Measurements from ENCODE around the gene KCNB1. TPM values are rescaled to one million over a fixed set of nuclear protein-coding genes. Genes with fewer than 3 reads are reported as not detected.

The KCNB1 gene
- polyA plus RNA-seq, 1 donor = 2.4 TPM

DNA sequence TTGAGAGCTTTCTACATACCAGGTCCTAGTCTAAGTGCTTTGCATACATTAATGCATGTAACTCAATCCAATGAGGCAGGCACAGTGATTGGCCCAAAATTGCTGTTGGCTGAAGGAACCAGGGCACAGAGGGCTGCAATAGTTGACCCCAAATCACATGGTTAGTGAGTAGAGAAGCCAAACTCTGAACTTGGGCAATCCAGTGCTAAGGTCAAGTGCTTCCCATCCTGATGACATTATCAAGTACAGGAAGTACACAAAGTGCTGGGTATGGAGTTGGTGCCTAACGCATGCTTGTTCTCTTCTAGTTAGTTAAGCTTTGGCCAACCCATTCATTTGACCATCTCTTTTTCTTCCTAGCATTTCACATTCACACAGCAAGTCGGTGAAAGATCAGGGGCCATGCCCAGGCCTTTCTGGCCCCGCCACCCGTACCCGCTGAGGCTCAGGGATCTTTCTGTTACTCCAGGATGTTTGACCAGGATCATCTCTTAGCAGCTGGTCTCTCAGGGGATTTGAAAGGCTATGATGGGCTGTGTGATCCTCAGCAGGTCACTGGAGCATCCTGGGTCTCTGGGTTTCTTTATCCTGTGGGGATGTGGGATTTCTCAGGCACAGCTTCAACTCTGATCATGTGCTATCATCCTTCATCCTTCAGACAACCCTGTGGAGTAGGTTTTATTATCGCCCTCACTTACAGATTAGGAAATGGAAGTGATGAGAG is 7.0 kb downstream of the KCNB1 start:
- no CpG with 5 or more reads among the region's 6 CpGs for WGBS (ENCODE audit: insufficient coverage, low lambda C conversion rate)
- peaks cover 17% of the 10 kb centered on the region for H3K27me3 ChIP-seq (ENCODE audit: control insufficient read depth, insufficient read depth, low read length)
- no peak for DNase-seq
- H3K9me3 ChIP-seq (ENCODE audit: control insufficient read depth, low read depth, low read length) = no peaks in the 10 kb centered on the region
- H3K27ac ChIP-seq (ENCODE audit: low read length) = no peak overlapping the region
- no peaks in the 10 kb centered on the region for H3K4me1 ChIP-seq (ENCODE audit: control insufficient read depth, insufficient read depth, low read length)
- H3K4me3 ChIP-seq (ENCODE audit: low read length) = no peak overlapping the region
- H3K36me3 ChIP-seq (ENCODE audit: control insufficient read depth, insufficient read depth, low read length) = no peaks in the 10 kb centered on the region

- Histone ChIP-seq H3K27me3 (ENCODE audit: control insufficient read depth, insufficient read depth, low read length) (peaks cover 19% of the 10 kb centered on the region), H3K4me1 (ENCODE audit: control insufficient read depth, insufficient read depth, low read length) (no peaks in the 10 kb centered on the region), H3K4me3 (ENCODE audit: low read length) (no peak overlapping the region), H3K36me3 (ENCODE audit: control insufficient read depth, insufficient read depth, low read length) (no peaks in the 10 kb centered on the region), H3K9me3 (ENCODE audit: control insufficient read depth, low read depth, low read length) (no peaks in the 10 kb centered on the region), H3K27ac (ENCODE audit: low read length) (no peak overlapping the region)
- DNase-seq = no peak
- no CpG with 5 or more reads among the region's 5 CpGs for WGBS (ENCODE audit: insufficient coverage, low lambda C conversion rate)
These were observed 11.1 kb downstream of the KCNB1 start for GRCh38 chr20:49471397-49471796.

- H3K9me3 ChIP-seq (ENCODE audit: control insufficient read depth, low read depth, low read length) = no peaks in the 10 kb centered on the region
- WGBS (ENCODE audit: insufficient coverage, low lambda C conversion rate) = 83% methylated on average over 1 of the region's 6 CpGs
- no peak overlapping the region for H3K4me3 ChIP-seq (ENCODE audit: low read length)
- no peaks in the 10 kb centered on the region for H3K4me1 ChIP-seq (ENCODE audit: control insufficient read depth, insufficient read depth, low read length)
- no peaks in the 10 kb centered on the region for H3K36me3 ChIP-seq (ENCODE audit: control insufficient read depth, insufficient read depth, low read length)
- H3K27ac ChIP-seq (ENCODE audit: low read length) = no peak overlapping the region
- no peak for DNase-seq
- H3K27me3 ChIP-seq (ENCODE audit: control insufficient read depth, insufficient read depth, low read length) = peaks cover 19% of the 10 kb centered on the region
These were observed 11.5 kb downstream of the KCNB1 start for GRCh38 chr20:49470922-49471321.

- Histone ChIP-seq H3K27me3 (ENCODE audit: control insufficient read depth, insufficient read depth, low read length) (peaks cover 12% of the 10 kb centered on the region), H3K4me3 (ENCODE audit: low read length) (no peak overlapping the region), H3K4me1 (ENCODE audit: control insufficient read depth, insufficient read depth, low read length) (no peaks in the 10 kb centered on the region), H3K9me3 (ENCODE audit: control insufficient read depth, low read depth, low read length) (no peaks in the 10 kb centered on the region), H3K36me3 (ENCODE audit: control insufficient read depth, insufficient read depth, low read length) (no peaks in the 10 kb centered on the region), H3K27ac (ENCODE audit: low read length) (no peak overlapping the region)
- no CpG with 5 or more reads among the region's 6 CpGs for WGBS (ENCODE audit: insufficient coverage, low lambda C conversion rate)
- no peak for DNase-seq
These were observed 13.4 kb downstream of the KCNB1 start for GRCh38 chr20:49469060-49469459.

GRCh38 chr20:49468412-49468811 is 14.1 kb downstream of the KCNB1 start:
- Histone ChIP-seq H3K27me3 (ENCODE audit: control insufficient read depth, insufficient read depth, low read length) (peaks cover 12% of the 10 kb centered on the region), H3K4me1 (ENCODE audit: control insufficient read depth, insufficient read depth, low read length) (no peaks in the 10 kb centered on the region), H3K27ac (ENCODE audit: low read length) (no peak overlapping the region), H3K9me3 (ENCODE audit: control insufficient read depth, low read depth, low read length) (no peaks in the 10 kb centered on the region), H3K36me3 (ENCODE audit: control insufficient read depth, insufficient read depth, low read length) (no peaks in the 10 kb centered on the region), H3K4me3 (ENCODE audit: low read length) (no peak overlapping the region)
- 100% methylated on average over 1 of the region's 7 CpGs for WGBS (ENCODE audit: insufficient coverage, low lambda C conversion rate)
- no peak for DNase-seq

DNA sequence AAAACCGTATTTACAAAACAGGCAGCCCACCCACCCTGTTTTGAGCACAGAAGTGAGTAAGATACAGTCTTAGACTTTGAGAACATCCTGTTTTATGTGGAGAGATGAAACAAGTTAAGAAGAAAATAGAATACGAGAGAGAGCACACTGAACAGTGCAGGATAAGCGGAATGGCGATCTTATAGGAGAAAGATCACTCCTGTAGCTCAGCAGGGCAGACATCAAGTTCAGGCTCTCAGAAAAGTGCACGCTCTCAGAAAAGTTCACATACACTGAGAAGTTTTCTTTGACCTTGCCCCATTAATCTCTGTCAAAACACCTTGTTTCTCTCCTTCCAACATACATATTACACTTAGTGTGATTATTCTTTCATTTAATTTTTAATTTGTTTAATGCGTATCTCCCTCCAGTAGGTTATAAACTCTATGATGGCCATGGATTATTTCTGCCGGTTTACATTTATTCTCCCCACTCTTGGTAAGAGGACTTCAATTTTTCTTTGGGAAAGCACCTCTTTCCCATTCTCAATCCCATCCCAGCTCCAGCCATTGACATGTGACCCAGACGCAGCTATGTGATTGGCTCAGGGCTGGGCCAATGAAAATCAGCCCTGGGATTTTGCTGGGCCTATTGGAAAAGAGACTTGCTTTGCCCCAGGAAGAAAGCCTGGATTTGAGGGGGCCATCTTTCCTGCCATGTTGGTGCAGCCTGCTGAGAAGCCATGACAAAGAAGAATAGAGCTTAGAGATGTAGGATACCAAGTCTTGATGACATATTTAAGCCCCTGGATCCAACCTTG is 16.2 kb downstream of the KCNB1 start:
- Histone ChIP-seq H3K4me1 (ENCODE audit: control insufficient read depth, insufficient read depth, low read length) (no peaks in the 10 kb centered on the region), H3K27ac (ENCODE audit: low read length) (no peak overlapping the region), H3K4me3 (ENCODE audit: low read length) (no peak overlapping the region), H3K9me3 (ENCODE audit: control insufficient read depth, low read depth, low read length) (no peaks in the 10 kb centered on the region), H3K27me3 (ENCODE audit: control insufficient read depth, insufficient read depth, low read length) (peaks cover 9% of the 10 kb centered on the region), H3K36me3 (ENCODE audit: control insufficient read depth, insufficient read depth, low read length) (no peaks in the 10 kb centered on the region)
- 96% methylated on average over 6 of the region's 8 CpGs for WGBS (ENCODE audit: insufficient coverage, low lambda C conversion rate)
- DNase-seq = no peak

DNA sequence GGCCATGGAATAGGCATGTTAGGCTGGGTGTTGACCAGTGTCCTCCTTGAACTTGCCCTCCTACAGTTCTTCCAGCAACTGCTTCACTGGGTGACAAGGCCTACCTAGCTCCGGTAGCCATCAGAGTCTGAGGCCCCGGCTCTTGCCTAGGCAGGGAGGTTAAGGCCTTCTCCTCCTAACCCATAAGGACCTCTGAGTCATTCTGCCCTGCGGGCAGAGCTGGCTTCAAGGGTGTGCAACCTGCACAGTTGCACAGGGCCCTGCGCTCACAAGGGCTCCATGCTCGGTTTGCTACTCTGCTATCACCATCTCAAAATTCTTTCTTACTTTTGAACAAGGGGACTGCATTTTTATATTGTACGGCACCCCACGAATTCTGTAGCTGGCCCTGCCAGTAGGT is 17.9 kb downstream of the KCNB1 start:
- H3K9me3 ChIP-seq (ENCODE audit: control insufficient read depth, low read depth, low read length) = no peaks in the 10 kb centered on the region
- no CpG with 5 or more reads among the region's 7 CpGs for WGBS (ENCODE audit: insufficient coverage, low lambda C conversion rate)
- H3K4me3 ChIP-seq (ENCODE audit: low read length) = no peak overlapping the region
- no peaks in the 10 kb centered on the region for H3K36me3 ChIP-seq (ENCODE audit: control insufficient read depth, insufficient read depth, low read length)
- H3K27ac ChIP-seq (ENCODE audit: low read length) = no peak overlapping the region
- no peaks in the 10 kb centered on the region for H3K4me1 ChIP-seq (ENCODE audit: control insufficient read depth, insufficient read depth, low read length)
- DNase-seq = no peak
- peaks cover 9% of the 10 kb centered on the region for H3K27me3 ChIP-seq (ENCODE audit: control insufficient read depth, insufficient read depth, low read length)

GRCh38 chr20:49462626-49463025 is 19.8 kb downstream of the KCNB1 start:
- Histone ChIP-seq H3K36me3 (ENCODE audit: control insufficient read depth, insufficient read depth, low read length) (no peaks in the 10 kb centered on the region), H3K27me3 (ENCODE audit: control insufficient read depth, insufficient read depth, low read length) (peaks cover 5% of the 10 kb centered on the region), H3K27ac (ENCODE audit: low read length) (no peak overlapping the region), H3K4me1 (ENCODE audit: control insufficient read depth, insufficient read depth, low read length) (no peaks in the 10 kb centered on the region), H3K9me3 (ENCODE audit: control insufficient read depth, low read depth, low read length) (no peaks in the 10 kb centered on the region), H3K4me3 (ENCODE audit: low read length) (no peak overlapping the region)
- DNase-seq = no peak
- WGBS (ENCODE audit: insufficient coverage, low lambda C conversion rate) = no CpG with 5 or more reads among the region's 6 CpGs

GRCh38 chr20:49461894-49462620 is 20.4 kb downstream of the KCNB1 start:
- H3K27ac ChIP-seq (ENCODE audit: low read length) = no peak overlapping the region
- no peak for DNase-seq
- H3K4me3 ChIP-seq (ENCODE audit: low read length) = no peak overlapping the region
- no peaks in the 10 kb centered on the region for H3K9me3 ChIP-seq (ENCODE audit: control insufficient read depth, low read depth, low read length)
- H3K36me3 ChIP-seq (ENCODE audit: control insufficient read depth, insufficient read depth, low read length) = no peaks in the 10 kb centered on the region
- WGBS (ENCODE audit: insufficient coverage, low lambda C conversion rate) = 40% methylated on average over 1 of the region's 9 CpGs
- no peaks in the 10 kb centered on the region for H3K4me1 ChIP-seq (ENCODE audit: control insufficient read depth, insufficient read depth, low read length)
- peaks cover 9% of the 10 kb centered on the region for H3K27me3 ChIP-seq (ENCODE audit: control insufficient read depth, insufficient read depth, low read length)

DNA sequence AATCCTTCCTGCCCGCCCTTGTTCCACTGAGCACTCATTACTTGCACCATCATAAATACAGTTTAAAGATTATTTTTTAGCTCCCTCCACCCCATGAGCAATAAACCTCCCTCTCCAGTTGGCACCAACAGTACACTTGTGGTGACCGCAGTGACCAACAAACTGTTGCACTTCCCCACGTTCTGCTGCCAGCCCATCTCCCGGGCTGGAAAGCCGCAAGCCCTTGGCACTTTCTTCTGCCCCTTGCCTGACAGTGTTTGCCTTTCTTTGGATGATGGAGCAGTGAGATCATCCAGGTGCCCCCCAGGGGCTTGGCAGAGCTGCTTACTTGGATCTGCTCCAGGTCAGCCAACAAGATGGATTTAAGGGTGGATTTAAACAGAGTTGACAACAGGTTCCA is 21.6 kb downstream of the KCNB1 start:
- Histone ChIP-seq H3K27ac (ENCODE audit: low read length) (no peak overlapping the region), H3K9me3 (ENCODE audit: control insufficient read depth, low read depth, low read length) (no peaks in the 10 kb centered on the region), H3K36me3 (ENCODE audit: control insufficient read depth, insufficient read depth, low read length) (no peaks in the 10 kb centered on the region), H3K27me3 (ENCODE audit: control insufficient read depth, insufficient read depth, low read length) (peaks cover 13% of the 10 kb centered on the region), H3K4me3 (ENCODE audit: low read length) (no peak overlapping the region), H3K4me1 (ENCODE audit: control insufficient read depth, insufficient read depth, low read length) (no peaks in the 10 kb centered on the region)
- no peak for DNase-seq
- no CpG with 5 or more reads among the region's 5 CpGs for WGBS (ENCODE audit: insufficient coverage, low lambda C conversion rate)
